ENCODE measurements around the gene MLH3. TPM values are rescaled to one million over a fixed set of nuclear protein-coding genes. Genes with fewer than 3 reads are reported as not detected.

MLH3 gene
- total and polyA plus RNA-seq, 2 donors (not counting 3 experiments of a cell fraction or from before 2014, with no cell fraction given) = 4.8 to 16.5 TPM

DNA sequence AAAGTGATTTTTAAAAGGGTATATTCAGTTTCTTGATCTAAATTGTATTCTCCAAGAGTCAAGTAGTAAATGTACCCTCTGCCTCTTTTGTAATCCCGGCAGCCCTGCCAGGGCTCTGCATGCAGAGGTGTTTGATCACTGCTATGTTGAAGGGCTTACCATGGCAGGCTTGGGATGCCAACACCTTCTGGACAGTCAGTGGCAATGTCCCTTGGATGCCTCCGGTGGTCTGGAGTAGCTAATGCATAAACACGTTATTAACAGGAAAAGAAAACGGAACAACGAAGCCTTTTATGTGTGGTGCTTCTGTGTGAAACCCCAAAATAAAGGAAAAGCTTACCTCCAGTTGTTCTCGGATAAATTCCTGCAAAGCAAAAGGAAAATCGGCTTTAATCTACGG, 28.6 kb downstream of the MLH3 start:
- ChIA-PET CTCF (interaction anchor here (0.6 to 5.7 kb wide), 15 partner anchors 9 to 100 kb away, joined by 3 to 25 read pairs (median 4); partner anchors contain the start of genes ACYP1, RPS6KL1 and ZC2HC1C), POLR2A (no interaction called here)
- no peak overlapping the region for H3K9ac ChIP-seq (replicated peaks; ENCODE audit: extremely low read depth, insufficient read depth, low read length)
- H3K79me2 ChIP-seq (ENCODE audit: control insufficient read depth, insufficient read depth, low read length) = no peaks in the 10 kb centered on the region
- dilution Hi-C loops (cut with MboI; ENCODE audit: extremely low pct_ligation_motif_present, low sequenced_read_pairs) (no loop called here), intact Hi-C loops (cut with micrococcal nuclease) (no loop called here)
- peaks cover 20% of the 10 kb centered on the region for H3K4me1 ChIP-seq (ENCODE audit: control insufficient read depth, extremely low read depth, insufficient read depth, low read length)
- FAIRE-seq (no peak), DNase-seq (ENCODE audit: low read depth, low spot score) (peak; percentile 13)
- H3K4me2 ChIP-seq (ENCODE audit: insufficient read depth, low read length) = no peak overlapping the region
- TF ChIP-seq, protein P1, sequence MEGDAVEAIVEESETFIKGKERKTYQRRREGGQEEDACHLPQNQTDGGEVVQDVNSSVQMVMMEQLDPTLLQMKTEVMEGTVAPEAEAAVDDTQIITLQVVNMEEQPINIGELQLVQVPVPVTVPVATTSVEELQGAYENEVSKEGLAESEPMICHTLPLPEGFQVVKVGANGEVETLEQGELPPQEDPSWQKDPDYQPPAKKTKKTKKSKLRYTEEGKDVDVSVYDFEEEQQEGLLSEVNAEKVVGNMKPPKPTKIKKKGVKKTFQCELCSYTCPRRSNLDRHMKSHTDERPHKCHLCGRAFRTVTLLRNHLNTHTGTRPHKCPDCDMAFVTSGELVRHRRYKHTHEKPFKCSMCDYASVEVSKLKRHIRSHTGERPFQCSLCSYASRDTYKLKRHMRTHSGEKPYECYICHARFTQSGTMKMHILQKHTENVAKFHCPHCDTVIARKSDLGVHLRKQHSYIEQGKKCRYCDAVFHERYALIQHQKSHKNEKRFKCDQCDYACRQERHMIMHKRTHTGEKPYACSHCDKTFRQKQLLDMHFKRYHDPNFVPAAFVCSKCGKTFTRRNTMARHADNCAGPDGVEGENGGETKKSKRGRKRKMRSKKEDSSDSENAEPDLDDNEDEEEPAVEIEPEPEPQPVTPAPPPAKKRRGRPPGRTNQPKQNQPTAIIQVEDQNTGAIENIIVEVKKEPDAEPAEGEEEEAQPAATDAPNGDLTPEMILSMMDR (IDR thresholded peaks at IDR 0.05; ENCODE audit: extremely low read depth in 1 of 2, insufficient read depth in 1 of 2, low read depth in 1 of 2, low read length in 2 of 2) = peak; percentile 33 to 53
- TF ChIP-seq EZH2 (IDR thresholded peaks at IDR 0.05; ENCODE audit: borderline replicate concordance, low read depth, low read length, severe bottlenecking) = no peak
- H3K36me3 ChIP-seq (ENCODE audit: control insufficient read depth in 2 of 2, extremely low read depth in 1 of 2, insufficient read depth in 2 of 2, low read length in 2 of 2) = peaks cover 0 to 6% of the 10 kb centered on the region in 2 experiments
- H3K27ac ChIP-seq (ENCODE audit: insufficient read depth, low read depth, low read length) = no peak overlapping the region
- no peaks in the 10 kb centered on the region for H3K27me3 ChIP-seq (ENCODE audit: control insufficient read depth in 2 of 2, insufficient read depth in 2 of 2, low read length in 2 of 2)
- no peaks in the 10 kb centered on the region for H3K9me1 ChIP-seq (replicated peaks; ENCODE audit: control insufficient read depth, extremely low read depth, insufficient read depth, low read length)
- BruUV-seq (replicated peaks) = no TSS peak
- no peak overlapping the region for H2AFZ ChIP-seq (ENCODE audit: low read depth, low read length)
- no peak overlapping the region for H3K4me3 ChIP-seq (replicated peaks in 1 of 3; ENCODE audit: insufficient read depth in 1 of 3, low read depth in 1 of 3, low read length in 3 of 3)
- H3K9me3 ChIP-seq (replicated peaks; ENCODE audit: control insufficient read depth, insufficient read depth, low read length) = no peaks in the 10 kb centered on the region
- no peaks in the 10 kb centered on the region for H4K20me1 ChIP-seq (replicated peaks; ENCODE audit: control insufficient read depth, extremely low read depth, insufficient read depth, low read length)

DNA sequence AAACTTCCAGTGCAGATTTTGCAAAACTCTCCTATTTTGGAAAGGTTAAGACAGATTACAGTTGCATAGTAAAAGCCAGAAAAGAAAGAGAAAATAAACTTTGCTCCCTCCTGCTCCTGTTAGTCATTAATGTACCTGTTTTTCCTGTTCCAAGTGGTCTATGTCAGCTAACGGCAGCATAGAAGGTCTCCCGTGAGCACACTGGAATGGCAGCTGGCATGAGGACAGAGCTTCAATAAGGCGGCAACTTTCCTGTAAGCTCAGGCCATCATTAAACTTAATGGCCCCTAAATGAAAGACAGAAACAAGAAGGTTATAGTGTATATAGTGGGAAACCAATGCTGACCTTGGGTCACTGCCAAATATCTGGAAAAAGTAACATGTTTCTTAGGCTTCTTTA, 32.6 kb downstream of the MLH3 start:
- H3K79me2 ChIP-seq (ENCODE audit: control insufficient read depth, insufficient read depth, low read length) = no peaks in the 10 kb centered on the region
- FAIRE-seq (no peak), DNase-seq (ENCODE audit: low read depth, low spot score) (no peak)
- H3K9me3 ChIP-seq (replicated peaks; ENCODE audit: control insufficient read depth, insufficient read depth, low read length) = no peaks in the 10 kb centered on the region
- H3K9ac ChIP-seq (replicated peaks; ENCODE audit: extremely low read depth, insufficient read depth, low read length) = no peak overlapping the region
- no peak overlapping the region for H3K4me2 ChIP-seq (ENCODE audit: insufficient read depth, low read length)
- intact Hi-C loops (cut with micrococcal nuclease) = no loop called here
- dilution Hi-C loops (cut with MboI; ENCODE audit: extremely low pct_ligation_motif_present, low sequenced_read_pairs) = no loop called here
- no TSS peak for BruUV-seq (replicated peaks)
- ChIA-PET POLR2A (no interaction called here), CTCF (interaction anchor here (0.8 to 1.3 kb wide), 2 partner anchors 13 to 74 kb away, joined by 4 to 7 read pairs; no protein-coding TSS in a partner anchor)
- no peak overlapping the region for H2AFZ ChIP-seq (ENCODE audit: low read depth, low read length)
- no peak overlapping the region for H3K27ac ChIP-seq (ENCODE audit: insufficient read depth, low read depth, low read length)
- no peak for TF ChIP-seq FOS (IDR thresholded peaks at IDR 0.05; ENCODE audit: borderline replicate concordance, insufficient read depth, low read length)
- TF ChIP-seq, protein P1 (IDR thresholded peaks at IDR 0.05; ENCODE audit: extremely low read depth in 1 of 2, insufficient read depth in 1 of 2, low read depth in 1 of 2, low read length in 2 of 2) = no peak
- no peak for TF ChIP-seq JUN (IDR thresholded peaks at IDR 0.05; ENCODE audit: borderline replicate concordance, insufficient read depth, insufficient read length, low read depth)
- no peak for TF ChIP-seq POLR2A (IDR thresholded peaks at IDR 0.05; ENCODE audit: low read depth, low read length)
- TF ChIP-seq, protein P2, sequence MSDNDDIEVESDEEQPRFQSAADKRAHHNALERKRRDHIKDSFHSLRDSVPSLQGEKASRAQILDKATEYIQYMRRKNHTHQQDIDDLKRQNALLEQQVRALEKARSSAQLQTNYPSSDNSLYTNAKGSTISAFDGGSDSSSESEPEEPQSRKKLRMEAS (IDR thresholded peaks at IDR 0.05; ENCODE audit: insufficient read depth, insufficient read length) = no peak
- no peak for TF ChIP-seq EZH2 (IDR thresholded peaks at IDR 0.05; ENCODE audit: borderline replicate concordance, low read depth, low read length, severe bottlenecking)
- TF ChIP-seq GATA2 (IDR thresholded peaks at IDR 0.05; ENCODE audit: insufficient read depth, insufficient read length, low read depth, low read length) = no peak
- TF ChIP-seq POLR2AphosphoS5 (IDR thresholded peaks at IDR 0.05; ENCODE audit: insufficient read depth, low read depth, low read length) = no peak
- no peak for TF ChIP-seq MYC (IDR thresholded peaks at IDR 0.05; ENCODE audit: low read depth, low read length)
- no peaks in the 10 kb centered on the region for H3K9me1 ChIP-seq (replicated peaks; ENCODE audit: control insufficient read depth, extremely low read depth, insufficient read depth, low read length)
- H3K4me3 ChIP-seq (replicated peaks in 1 of 3; ENCODE audit: insufficient read depth in 1 of 3, low read depth in 1 of 3, low read length in 3 of 3) = no peak overlapping the region
- no peaks in the 10 kb centered on the region for H4K20me1 ChIP-seq (replicated peaks; ENCODE audit: control insufficient read depth, extremely low read depth, insufficient read depth, low read length)
- H3K27me3 ChIP-seq (ENCODE audit: control insufficient read depth in 2 of 2, insufficient read depth in 2 of 2, low read length in 2 of 2) = no peaks in the 10 kb centered on the region
- H3K4me1 ChIP-seq (ENCODE audit: control insufficient read depth, extremely low read depth, insufficient read depth, low read length) = peaks cover 3% of the 10 kb centered on the region
- H3K36me3 ChIP-seq (ENCODE audit: control insufficient read depth in 2 of 2, extremely low read depth in 1 of 2, insufficient read depth in 2 of 2, low read length in 2 of 2) = peaks cover 4 to 14% of the 10 kb centered on the region in 2 experiments

Data from endothelial cell of umbilical vein (primary cell).